Peyer's patch (tissue), 4 donors: ENCODE data around the gene ARRB1.

Experiments used
- POLR2A ChIP-seq, 2 donors: fragments of 450-650 bp; IDR thresholded peaks; one replicate each; pipeline ENCODE4 v1.5.1; 2017; ENCODE audit warnings: antibody characterized with exemption in 2 of 2, mild to moderate bottlenecking in 2 of 2, moderate library complexity in 2 of 2
- TF ChIP-seq, protein P1 (sequence below), 6 experiments: fragments of 450-650 bp in 4 of 6; fragments of 200-600 bp in 2 of 6; sonication (generic) in 1 of 6; IDR thresholded peaks; one replicate each; pipeline ENCODE4 v1.5.1; 2017 to 2019; ENCODE audit warnings: antibody characterized with exemption in 6 of 6, mild to moderate bottlenecking in 3 of 6, moderate library complexity in 1 of 6

GRCh38 chr11:75237050-75237449, 114.4 kb downstream of the ARRB1 start:
- TF ChIP-seq, protein P1, sequence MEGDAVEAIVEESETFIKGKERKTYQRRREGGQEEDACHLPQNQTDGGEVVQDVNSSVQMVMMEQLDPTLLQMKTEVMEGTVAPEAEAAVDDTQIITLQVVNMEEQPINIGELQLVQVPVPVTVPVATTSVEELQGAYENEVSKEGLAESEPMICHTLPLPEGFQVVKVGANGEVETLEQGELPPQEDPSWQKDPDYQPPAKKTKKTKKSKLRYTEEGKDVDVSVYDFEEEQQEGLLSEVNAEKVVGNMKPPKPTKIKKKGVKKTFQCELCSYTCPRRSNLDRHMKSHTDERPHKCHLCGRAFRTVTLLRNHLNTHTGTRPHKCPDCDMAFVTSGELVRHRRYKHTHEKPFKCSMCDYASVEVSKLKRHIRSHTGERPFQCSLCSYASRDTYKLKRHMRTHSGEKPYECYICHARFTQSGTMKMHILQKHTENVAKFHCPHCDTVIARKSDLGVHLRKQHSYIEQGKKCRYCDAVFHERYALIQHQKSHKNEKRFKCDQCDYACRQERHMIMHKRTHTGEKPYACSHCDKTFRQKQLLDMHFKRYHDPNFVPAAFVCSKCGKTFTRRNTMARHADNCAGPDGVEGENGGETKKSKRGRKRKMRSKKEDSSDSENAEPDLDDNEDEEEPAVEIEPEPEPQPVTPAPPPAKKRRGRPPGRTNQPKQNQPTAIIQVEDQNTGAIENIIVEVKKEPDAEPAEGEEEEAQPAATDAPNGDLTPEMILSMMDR (IDR thresholded peaks at IDR 0.05): no peak
- no peak for TF ChIP-seq POLR2A (IDR thresholded peaks at IDR 0.05)
